HG03558 (cell line): Measurements from ENCODE around the gene CFAP20DC.
"Not testable (repeated sequence)": the region's sequence is repeated elsewhere in the genome, so short reads cannot be mapped to it uniquely, and the experiment has no call there.

Experiments used
- ATAC-seq: cut with Tn5 transposase; IDR thresholded peaks from one replicate; pipeline ENCODE4 v1.9.1; 2021; ENCODE audit warnings: moderate number of reproducible peaks; ENCODE audit not compliant: unreplicated experiment; ENCODE audit errors: extremely low read depth

CFAP20DC gene

GRCh38 chr3:58884453-58884852, 165.4 kb downstream of the CFAP20DC start:
- ATAC-seq: no peak

GRCh38 chr3:58880182-58880581, 169.6 kb downstream of the CFAP20DC start:
- no peak for ATAC-seq

- ATAC-seq: peak; percentile 71
Observed at GRCh38 chr3:58874795-58875194, 175.0 kb downstream of the CFAP20DC start.

- ATAC-seq: peak; percentile 48
Observed at GRCh38 chr3:58874248-58874741, 175.5 kb downstream of the CFAP20DC start.

- no peak for ATAC-seq
Observed at GRCh38 chr3:58868097-58868779, 181.6 kb downstream of the CFAP20DC start.

GRCh38 chr3:58867621-58868020, 182.2 kb downstream of the CFAP20DC start:
- no peak for ATAC-seq

- no peak for ATAC-seq
Observed at GRCh38 chr3:58866079-58866478, 183.7 kb downstream of the CFAP20DC start.

GRCh38 chr3:58864480-58864879, 185.3 kb downstream of the CFAP20DC start:
- ATAC-seq: no peak

GRCh38 chr3:58863206-58863605, 186.6 kb downstream of the CFAP20DC start:
- no peak for ATAC-seq

- ATAC-seq: no peak
Observed at GRCh38 chr3:58861551-58861950, 188.3 kb downstream of the CFAP20DC start.

- ATAC-seq: no peak
Observed at GRCh38 chr3:58858126-58858525, 191.7 kb downstream of the CFAP20DC start.

- ATAC-seq: no peak
Observed at GRCh38 chr3:58857402-58857801, 192.4 kb downstream of the CFAP20DC start.

GRCh38 chr3:58848826-58849225, 201.0 kb downstream of the CFAP20DC start:
- ATAC-seq: no peak

GRCh38 chr3:58842050-58842747, 207.6 kb downstream of the CFAP20DC start:
- not testable (repeated sequence) for ATAC-seq

- no peak for ATAC-seq
Observed at GRCh38 chr3:58840949-58841348, 208.9 kb downstream of the CFAP20DC start.

GRCh38 chr3:58839964-58840363, 209.9 kb downstream of the CFAP20DC start:
- ATAC-seq: no peak

GRCh38 chr3:58839187-58839586, 210.6 kb downstream of the CFAP20DC start:
- ATAC-seq: no peak

- ATAC-seq: no peak
Observed at GRCh38 chr3:58837856-58838255, 212.0 kb downstream of the CFAP20DC start.

GRCh38 chr3:58837141-58837843, 212.5 kb downstream of the CFAP20DC start:
- no peak for ATAC-seq

- ATAC-seq: no peak
Observed at GRCh38 chr3:58835086-58835485, 214.7 kb downstream of the CFAP20DC start.

GRCh38 chr3:58833491-58833890, 216.3 kb downstream of the CFAP20DC start:
- no peak for ATAC-seq
